CD4-positive, alpha-beta T cell treated with Interleukin-15 for 4 hours (primary cell): ENCODE data around the gene ARPC4.
"Not testable (repeated sequence)": the region's sequence is repeated elsewhere in the genome, so short reads cannot be mapped to it uniquely, and the experiment has no call there.

Source experiments
- DNase-seq: peaks from one replicate; pipeline ENCODE4 v3.0.0-alpha.2; 2020; ENCODE audit warnings: low spot score

ARPC4 gene

DNA sequence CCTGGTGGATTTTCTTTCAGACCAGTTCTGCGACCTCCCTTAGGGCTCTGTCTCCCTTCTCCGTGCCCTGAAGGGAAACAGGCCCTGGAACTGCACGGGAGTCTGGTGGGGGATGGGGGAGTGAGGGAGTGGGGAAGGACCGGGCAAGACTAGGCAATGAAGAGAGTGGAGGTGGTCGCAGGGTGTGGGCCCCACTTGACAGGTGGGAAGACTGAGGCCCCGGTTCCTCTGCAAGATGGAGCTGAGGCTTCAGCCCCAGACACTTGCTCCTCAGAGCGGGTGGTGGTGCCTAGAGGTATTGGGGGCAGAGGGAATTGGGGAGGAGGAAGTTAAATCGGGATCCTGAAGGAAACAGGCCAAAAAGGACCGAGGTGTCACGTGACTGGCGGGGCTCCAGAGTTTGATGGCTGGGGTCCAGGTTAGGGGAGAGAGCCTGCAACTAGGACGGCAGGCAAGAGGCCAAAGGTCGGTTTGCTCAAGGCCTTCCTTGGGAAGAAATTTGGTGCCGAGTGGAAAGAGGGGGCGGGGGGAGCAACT is 22.5 kb upstream of the ARPC4 start:
- no peak for DNase-seq

DNA sequence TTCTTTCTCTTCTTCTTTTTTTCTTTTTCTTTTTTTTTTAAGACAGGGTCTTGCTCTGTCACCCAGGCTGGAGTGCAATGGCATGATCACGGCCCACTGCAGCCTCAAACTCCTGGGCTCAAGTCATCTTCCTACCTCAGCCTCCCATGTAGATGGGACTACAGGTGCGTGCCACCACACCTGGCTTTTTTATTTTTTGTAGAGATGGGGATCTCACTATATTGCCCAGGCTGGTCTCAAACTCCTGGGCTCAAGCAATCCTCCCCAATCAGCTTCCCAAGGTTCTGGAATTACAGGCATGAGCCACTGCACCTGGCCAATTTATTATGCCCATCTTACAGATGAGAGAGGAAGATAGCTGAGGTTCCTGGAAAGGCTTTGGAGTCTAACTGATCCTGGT is 21.9 kb upstream of the ARPC4 start:
- DNase-seq = not testable (repeated sequence)

DNA sequence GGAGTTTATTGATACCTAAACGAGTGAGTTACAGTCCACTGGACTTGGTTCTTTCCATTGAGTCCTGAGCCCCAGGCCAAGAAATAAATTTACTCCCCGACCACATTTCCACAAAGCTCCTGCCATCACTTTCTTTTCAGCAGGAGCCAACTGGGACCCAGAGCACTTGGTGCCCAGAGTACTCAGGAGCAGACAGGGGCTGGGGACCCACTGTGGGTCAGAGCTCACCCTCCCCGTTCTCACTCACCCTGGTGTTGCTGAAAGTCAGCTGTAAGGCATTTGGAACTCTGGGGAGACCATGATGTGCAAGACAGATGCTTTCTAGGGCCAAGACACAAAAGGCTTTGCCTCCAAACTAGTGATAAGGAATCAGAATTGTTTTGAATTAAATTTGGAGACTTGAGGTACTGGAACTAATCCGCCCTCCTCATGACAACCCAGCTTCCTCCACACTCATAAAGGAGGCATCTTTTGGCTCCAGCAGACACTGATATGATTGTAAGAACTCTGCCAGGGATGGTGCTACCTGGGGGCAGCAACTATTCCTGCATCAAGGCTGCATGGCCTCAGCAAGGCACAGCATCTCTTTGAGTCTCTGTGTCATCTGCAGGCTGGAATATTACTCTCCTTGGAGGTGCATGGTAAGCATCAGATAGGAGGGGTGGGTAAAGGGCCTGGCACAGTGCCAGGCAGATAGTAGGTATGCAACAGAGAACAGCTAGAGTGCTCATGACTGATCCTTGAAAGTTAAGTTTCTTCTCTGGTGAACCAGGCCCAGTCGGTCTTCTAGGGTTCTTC is 15.8 kb upstream of the ARPC4 start:
- DNase-seq = no peak

- DNase-seq = no peak
These were observed 15.2 kb upstream of the ARPC4 start for GRCh38 chr3:9777694-9778021.

DNA sequence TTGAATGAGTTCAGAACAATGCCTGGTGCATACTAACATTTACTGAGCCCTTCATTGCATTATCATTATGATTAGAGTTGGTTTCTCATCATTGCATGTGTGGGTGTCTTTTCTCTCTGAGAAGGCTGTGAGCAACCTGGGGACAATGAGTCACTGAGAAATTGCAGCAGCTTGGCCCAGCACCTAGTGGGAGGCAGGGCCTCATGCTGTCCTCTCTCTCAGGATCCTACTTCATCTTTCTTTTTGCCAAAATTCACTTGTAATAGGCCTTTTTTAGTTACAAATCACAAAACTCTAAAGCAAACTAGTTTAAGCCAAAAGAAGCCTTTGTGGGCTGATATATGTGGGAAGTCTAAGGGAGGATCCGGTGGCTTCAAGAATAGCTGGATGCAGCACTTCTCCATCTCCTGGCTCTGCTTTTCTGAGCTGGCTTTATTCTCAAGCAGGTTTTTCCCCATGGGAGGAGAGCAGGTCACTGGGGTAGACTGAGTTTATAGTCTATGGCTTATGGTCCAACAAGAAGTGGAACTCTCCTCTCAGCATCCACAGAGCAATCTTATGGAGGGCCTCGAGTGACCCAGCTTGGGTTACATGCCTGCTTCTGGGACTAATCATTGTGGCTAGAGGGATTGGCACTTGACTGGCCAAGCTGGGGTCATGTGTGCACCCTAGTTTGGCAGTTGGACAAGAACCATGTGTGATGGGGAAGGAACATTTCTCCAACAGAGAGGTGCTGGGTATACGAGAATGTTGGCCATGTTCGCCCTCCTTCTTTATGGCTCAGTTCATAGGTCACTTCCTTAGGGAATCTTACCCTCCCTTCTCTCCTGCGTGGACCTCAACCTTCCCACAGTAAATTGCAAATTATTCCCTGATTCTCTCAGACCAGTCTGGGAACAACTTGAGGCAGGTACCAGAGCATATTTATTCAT is 14.5 kb upstream of the ARPC4 start:
- no peak for DNase-seq

DNA sequence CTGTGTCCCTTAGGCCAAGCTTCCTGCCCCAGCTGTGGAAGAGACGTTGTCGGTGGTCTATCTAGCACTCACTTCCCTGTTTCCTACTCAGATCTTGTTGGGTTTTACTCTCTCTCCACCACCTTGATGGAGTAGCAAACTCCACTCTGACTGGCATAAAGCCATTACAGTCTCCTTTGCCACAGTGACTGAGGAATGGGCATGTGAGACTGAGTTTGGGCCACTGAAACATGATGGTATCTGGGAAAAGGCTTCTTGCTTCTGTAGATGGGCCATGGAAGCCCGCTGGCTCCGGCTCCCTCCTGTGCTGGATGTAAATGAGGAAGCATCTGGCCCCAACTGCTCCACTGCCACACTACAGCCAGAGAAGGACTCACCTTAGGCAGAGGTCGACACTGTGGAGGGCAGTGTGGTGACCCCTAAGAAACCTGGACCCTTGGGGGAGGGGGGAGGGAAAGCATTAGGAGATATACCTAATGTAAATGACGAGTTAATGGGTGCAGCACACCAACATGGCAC is 13.7 kb upstream of the ARPC4 start:
- no peak for DNase-seq

DNA sequence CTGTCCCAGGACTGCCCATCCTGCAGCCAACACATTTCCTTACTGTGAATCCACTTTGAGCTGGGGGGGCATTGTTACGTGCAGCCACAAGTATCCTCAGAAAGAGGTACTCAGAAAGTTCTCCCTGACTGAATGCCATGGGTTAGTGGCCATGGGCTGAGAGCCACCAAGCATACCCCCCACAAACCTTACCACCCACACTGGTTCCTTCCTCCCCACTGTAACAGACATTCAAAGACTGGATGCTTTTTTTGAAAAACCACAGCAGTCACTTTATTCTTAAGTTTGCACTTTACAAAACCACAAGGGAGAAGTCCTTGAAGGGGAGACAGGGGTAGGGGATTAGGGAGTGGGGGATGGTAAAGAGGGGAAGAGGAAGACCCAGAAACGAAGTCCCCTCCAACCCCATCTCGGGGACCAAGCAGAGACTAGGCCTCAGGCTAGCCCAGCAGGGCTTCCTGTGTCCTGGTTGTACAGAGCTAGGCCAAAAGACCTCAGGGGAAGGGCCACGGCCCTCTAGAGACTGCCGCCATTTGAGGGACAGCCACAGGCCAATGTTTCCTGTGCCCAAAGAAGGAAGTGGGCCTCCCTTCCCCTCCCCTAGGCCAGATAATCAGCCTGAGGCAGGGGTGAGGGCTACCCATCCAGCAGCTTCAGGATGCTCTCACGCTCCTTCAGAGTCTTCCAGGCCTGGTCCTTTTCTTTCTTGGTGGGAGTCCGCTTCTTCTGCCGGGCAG is 13.0 kb upstream of the ARPC4 start:
- DNase-seq = peak; percentile 17

DNA sequence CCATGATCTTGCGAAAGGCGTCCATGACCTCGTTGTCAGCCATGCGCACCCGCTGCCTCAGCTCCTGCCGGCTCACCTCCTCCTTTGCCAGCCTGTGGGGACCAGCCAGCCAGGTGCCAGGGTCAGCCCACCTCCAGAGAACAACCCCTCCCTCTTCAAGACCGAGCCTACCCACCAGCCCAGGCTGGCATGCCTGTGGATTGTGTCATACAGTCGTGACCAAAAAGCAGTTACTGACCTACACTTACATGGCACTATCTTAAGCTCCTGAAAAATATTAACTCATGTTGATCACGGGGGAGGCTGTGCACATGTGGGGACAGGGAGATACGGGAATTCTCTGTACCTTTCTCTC is 12.4 kb upstream of the ARPC4 start:
- DNase-seq = no peak

DNA sequence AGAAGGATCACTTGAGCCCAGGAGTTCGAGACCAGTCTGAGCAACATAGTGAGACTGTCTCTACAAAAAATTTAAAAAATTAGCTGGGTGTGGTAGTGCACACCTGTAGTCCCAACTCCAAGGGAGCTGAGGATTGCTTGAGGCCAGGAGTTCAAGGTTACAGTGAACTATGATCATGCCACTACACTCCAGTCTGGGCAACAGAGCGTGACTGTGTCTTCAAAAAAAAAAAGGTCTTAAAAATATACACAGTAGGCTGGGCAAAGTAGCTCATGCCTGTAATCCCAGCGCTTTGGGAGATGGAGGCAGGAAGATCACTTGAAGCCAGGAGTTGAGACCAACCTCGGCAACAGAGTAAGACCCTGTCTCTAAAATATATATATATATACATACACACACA is 12.0 kb upstream of the ARPC4 start:
- DNase-seq = no peak

DNA sequence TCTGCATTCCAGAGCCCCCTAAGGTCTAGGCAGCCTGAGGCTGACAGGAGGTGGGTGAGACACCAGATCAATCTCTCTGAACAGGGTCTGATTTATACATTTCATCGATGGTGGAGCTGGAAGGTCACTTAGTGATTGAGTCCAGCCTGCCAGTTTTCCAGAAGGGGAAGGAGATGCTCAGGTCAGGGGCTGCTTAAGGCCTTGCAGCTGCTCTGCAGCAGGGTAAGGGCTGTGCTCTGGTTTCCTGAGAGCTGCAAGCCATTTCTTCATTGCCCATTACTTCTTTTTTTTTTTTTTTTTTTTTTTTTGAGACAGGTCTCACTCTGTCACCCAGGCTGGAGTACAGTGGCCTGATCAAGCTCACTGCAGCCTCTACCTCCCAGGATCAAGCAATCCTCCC is 11.3 kb upstream of the ARPC4 start:
- no peak for DNase-seq

GRCh38 chr3:9781978-9782603 is 10.8 kb upstream of the ARPC4 start:
- no peak for DNase-seq

GRCh38 chr3:9782770-9783169 is 10.1 kb upstream of the ARPC4 start:
- DNase-seq = peak; percentile 18

- no peak for DNase-seq
These were observed 8.9 kb upstream of the ARPC4 start for GRCh38 chr3:9783954-9784353.

DNA sequence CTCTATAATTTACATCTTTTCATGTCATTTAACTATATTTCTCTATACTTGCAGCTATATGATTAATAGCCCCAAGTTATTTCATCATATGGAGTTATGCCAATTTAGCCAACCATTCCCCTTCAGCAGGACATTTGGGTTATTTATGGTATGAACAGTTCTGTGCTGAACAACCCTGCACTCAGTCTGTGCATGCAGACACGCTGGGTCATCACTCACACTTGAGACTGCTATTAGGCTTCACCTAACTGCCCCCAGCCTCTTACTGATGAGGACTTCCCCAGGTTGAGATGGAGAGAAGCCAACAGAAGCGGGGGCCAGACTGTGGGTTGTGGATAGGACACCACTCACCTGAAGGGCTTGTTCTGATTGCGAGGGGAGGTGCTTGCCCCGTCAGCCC is 7.9 kb upstream of the ARPC4 start:
- DNase-seq = no peak

- no peak for DNase-seq
These were observed 7.3 kb upstream of the ARPC4 start for GRCh38 chr3:9785602-9786001.

- DNase-seq = no peak
These were observed 6.6 kb upstream of the ARPC4 start for GRCh38 chr3:9786209-9786739.

DNA sequence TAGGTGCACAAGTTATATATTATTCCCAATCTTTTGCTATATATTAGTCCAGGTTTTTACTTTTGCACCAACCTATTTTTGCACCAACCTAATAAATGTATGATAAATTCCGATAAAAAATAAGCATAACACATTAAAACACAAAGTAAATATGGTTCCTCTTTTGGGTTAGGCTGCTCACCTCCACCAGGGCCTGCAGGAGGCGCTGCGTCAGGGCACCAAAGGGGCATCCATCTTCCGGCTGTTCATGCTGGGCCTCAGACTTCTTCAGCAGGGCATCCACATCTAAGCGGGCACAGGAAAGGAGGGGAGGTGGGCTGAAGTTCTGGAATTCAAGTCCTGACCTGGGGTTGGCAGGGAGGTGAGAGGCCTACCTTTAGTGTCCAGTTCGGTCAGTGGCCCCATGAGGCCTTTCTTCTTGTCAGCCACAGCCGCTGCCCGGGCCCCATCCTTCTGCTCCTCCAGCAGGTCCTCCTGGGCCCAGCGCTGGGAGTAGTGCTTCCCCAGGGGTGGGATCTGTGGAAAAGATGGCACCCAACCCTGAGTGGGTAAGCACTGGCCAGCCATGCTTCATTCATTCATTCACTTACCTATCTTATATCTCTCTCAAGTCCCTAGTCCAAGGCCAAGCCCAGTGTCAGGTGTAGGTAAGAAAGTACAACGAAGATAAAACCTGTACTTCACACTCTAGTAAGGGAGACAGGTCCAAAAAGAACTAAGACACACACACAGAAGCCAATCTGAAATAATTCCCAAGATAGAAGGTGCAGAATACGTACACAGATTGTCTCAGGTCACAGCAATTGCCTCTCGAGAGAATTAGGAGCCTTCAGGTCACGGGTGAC is 5.8 kb upstream of the ARPC4 start:
- no peak for DNase-seq

DNA sequence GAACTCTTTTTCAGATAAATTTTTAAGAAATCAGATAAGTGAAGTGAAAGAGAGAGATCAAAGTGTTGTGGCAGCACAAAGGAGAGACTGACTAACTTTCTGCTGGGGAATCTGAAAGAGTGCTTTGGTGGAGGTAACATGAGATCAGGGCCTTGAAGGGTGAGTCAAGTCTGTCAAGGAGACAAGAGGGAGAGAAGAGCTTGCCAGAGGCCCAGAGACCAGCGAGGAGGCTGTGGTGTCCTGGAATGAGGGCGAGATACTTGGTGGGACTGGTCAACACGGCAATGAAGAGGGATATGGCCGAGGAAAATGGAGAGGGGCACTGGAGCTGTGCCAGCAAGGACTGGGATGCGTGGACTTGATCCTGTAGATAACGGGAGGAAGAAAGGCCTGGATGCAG is 5.2 kb upstream of the ARPC4 start:
- DNase-seq = peak; percentile 11

DNA sequence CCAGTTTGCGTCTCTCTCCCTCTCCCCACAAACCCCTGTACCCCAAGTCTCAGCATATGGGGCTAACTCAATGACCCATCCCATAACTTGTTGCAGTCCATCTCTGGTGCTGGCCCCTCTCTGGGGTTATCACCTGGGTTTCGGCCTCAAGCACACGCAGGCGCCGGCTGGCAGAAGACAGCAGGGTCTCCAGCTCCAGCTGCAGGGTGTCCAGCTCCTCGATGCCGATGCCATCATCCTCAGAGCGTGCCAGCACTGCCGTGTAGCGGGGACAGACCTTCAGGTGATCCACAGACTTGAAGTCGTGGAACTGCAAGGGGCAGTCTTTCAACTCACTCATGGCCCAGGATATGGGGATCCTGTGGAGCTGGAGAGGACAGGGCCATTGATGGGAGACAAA is 1.8 kb upstream of the ARPC4 start:
- no peak for DNase-seq

DNA sequence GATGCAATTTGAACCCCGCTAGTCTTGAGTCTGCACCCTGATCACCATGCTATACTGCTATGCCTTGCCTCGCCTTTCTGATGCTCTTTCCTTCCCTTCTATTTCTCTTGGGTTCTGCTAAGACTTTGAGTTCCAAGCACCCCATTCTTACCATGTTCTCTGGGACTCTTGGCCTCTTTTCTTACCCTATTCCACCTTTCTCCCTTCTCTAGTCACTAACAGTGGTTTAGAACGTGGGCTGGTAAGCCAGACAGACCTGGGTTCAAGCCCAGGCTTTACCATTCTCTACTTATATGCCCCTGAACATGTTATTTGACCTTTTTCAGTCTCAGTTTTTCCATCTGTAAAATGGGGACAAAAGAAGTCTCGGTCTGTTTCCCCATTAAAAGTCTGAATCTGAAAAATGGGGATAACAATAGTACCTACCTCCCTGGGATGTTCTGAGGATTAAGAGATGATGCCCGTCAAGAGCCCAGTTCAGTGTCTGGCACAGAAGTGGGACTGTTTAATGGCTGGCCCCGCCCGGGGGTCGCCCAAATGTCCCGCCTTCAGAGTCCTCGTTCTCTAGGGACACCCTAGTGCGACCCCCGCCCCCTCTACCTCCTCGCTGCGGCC is 985 bp upstream of the ARPC4 start:
- DNase-seq = no peak
